Activated CD4-positive, alpha-beta T cell treated with anti-CD3 and anti-CD28 coated beads, Interleukin-2, amount 10 ng/mL, durations not matched to agents 24 days and 14 days (primary cell): ENCODE measurements around the gene TENM3. TPM values are rescaled to one million over a fixed set of nuclear protein-coding genes. Genes with fewer than 3 reads are reported as not detected.

Experiments
- DNase-seq: peaks from one replicate; pipeline ENCODE4 v3.0.0; 2022
- H3K27ac Mint-ChIP-seq: one replicate; pipeline ENCODE4 v1.8.0; 2022; ENCODE audit warnings: mild to moderate bottlenecking, mixed read lengths
- H3K27me3 Mint-ChIP-seq: one replicate; pipeline ENCODE4 v1.8.0; 2022; ENCODE audit warnings: mixed read lengths
- H3K36me3 Mint-ChIP-seq: one replicate; pipeline ENCODE4 v1.8.0; 2022; ENCODE audit warnings: low read depth, mild to moderate bottlenecking, mixed read lengths
- H3K4me1 Mint-ChIP-seq: one replicate; pipeline ENCODE4 v1.8.0; 2021; ENCODE audit warnings: mixed read lengths
- H3K4me3 Mint-ChIP-seq: one replicate; pipeline ENCODE4 v1.8.0; 2022; ENCODE audit warnings: mild to moderate bottlenecking, moderate library complexity, mixed read lengths
- H3K9me3 Mint-ChIP-seq: one replicate; pipeline ENCODE4 v1.8.0; 2021; ENCODE audit warnings: mixed read lengths
- intact Hi-C: fragments of 100-400 bp; cut with micrococcal nuclease; formaldehyde crosslinking; loops from one replicate; pipeline ENCODE4 v1.15.1; 2023
- total RNA-seq: library from RNA; stranded (reverse); gene quantifications from 2 replicates; pipeline ENCODE4 v1.2.3, GENCODE V29; 2022

The TENM3 gene
- total RNA-seq, 1 donor from 2014 or later: not detected

DNA sequence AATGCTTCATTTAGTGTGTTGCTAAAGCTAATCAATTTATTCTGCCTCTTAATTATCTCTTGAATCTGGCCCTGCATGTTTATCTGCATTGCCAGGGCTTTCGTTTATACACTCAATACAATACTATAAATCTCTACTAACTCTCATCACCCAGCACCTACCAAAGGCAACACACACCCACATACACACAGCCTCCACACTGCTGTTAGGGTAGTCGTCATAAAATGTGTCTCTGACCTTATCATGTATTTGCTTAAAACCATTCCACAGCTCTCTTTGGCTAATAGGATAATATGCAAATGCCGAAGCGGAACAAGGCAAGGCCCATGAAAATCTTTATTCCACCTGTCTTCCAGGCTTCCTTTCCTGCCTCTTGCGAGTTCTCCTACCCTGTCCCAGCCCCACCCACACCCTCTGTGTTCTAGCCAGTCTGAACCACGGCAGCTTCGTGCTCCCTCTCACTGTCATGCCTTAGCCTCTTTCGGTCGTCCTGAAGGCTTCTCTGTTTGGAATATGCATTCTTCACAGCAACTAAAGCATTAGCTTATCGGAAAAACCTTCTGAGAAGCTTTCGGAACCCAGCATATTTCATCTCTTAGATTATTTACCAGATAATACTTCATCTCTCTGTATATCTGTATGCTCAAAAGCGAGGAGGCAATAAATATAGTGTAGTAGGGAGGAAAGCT is 333.5 kb downstream of the TENM3 start:
- intact Hi-C loops: no loop called here
- no peak overlapping the region for H3K4me3 Mint-ChIP-seq
- H3K27ac Mint-ChIP-seq: no peak overlapping the region
- no peak for DNase-seq
- H3K27me3 Mint-ChIP-seq: peaks cover 8% of the 10 kb centered on the region
- no peaks in the 10 kb centered on the region for H3K9me3 Mint-ChIP-seq
- H3K36me3 Mint-ChIP-seq: no peaks in the 10 kb centered on the region
- H3K4me1 Mint-ChIP-seq: no peaks in the 10 kb centered on the region

DNA sequence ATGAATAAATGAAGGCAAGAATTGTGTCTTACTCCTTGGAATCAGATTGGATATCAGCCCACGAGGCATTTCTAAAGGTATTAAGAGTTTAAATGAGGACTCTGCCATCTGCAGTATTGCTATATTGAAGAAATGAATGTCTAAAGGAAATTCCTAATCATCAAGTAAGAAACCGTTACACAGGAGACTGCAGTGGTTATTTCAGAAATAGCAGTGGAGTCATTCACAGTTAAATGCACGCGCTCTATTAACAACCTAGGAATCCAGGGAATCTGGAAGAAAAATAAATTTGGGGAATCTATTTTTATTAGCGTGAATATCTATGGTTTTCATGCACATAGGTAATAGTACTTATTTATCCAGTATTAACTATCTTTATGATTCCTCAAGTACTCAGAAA is 334.2 kb downstream of the TENM3 start:
- Mint-ChIP-seq H3K4me1 (no peaks in the 10 kb centered on the region), H3K36me3 (no peaks in the 10 kb centered on the region), H3K27me3 (peaks cover 8% of the 10 kb centered on the region), H3K4me3 (no peak overlapping the region), H3K9me3 (no peaks in the 10 kb centered on the region), H3K27ac (no peak overlapping the region)
- no peak for DNase-seq
- intact Hi-C loops: no loop called here

DNA sequence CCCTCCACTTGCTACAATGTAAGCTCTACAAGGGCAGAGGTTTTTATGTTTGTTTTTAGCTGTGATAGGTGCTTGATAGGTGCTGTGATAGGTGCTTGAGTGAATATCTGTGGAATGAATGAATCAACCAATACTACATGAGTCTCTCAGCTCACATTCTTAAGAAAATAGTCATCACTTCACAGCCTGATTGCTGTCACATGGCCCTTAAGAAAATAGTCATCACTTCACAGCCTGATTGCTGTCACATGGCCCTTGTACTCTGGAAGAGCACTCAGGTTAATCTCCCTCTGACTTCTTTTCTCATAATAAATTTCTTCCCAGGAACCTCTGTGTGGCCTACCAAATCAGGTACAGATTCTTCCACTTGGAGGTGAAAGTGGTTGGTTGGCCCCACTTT is 335.2 kb downstream of the TENM3 start:
- Mint-ChIP-seq H3K9me3 (no peaks in the 10 kb centered on the region), H3K36me3 (no peaks in the 10 kb centered on the region), H3K4me1 (no peaks in the 10 kb centered on the region), H3K27me3 (peaks cover 4% of the 10 kb centered on the region), H3K4me3 (no peak overlapping the region), H3K27ac (no peak overlapping the region)
- intact Hi-C loops: no loop called here
- no peak for DNase-seq

DNA sequence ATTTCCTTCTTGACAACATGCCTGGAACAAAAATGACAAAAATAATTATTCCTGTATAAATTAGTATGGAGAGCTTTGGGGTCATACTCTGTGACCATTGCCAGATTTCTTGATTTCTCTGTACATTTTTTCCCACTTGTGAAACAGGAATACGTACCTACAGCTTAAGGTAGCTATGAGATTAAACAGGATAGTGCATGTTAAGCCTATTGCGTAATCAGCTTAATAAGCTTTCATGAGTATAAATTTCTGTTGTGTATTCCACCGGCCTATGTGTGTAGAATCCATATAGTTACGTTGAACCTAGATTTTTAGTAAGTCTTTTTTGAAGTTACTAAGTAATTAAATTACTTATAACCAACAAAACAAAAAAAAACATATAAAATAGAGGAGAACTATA is 339.0 kb downstream of the TENM3 start:
- no peaks in the 10 kb centered on the region for H3K4me1 Mint-ChIP-seq
- no peaks in the 10 kb centered on the region for H3K27me3 Mint-ChIP-seq
- DNase-seq: no peak
- intact Hi-C loops: no loop called here
- no peaks in the 10 kb centered on the region for H3K9me3 Mint-ChIP-seq
- H3K27ac Mint-ChIP-seq: no peak overlapping the region
- no peak overlapping the region for H3K4me3 Mint-ChIP-seq
- no peaks in the 10 kb centered on the region for H3K36me3 Mint-ChIP-seq

DNA sequence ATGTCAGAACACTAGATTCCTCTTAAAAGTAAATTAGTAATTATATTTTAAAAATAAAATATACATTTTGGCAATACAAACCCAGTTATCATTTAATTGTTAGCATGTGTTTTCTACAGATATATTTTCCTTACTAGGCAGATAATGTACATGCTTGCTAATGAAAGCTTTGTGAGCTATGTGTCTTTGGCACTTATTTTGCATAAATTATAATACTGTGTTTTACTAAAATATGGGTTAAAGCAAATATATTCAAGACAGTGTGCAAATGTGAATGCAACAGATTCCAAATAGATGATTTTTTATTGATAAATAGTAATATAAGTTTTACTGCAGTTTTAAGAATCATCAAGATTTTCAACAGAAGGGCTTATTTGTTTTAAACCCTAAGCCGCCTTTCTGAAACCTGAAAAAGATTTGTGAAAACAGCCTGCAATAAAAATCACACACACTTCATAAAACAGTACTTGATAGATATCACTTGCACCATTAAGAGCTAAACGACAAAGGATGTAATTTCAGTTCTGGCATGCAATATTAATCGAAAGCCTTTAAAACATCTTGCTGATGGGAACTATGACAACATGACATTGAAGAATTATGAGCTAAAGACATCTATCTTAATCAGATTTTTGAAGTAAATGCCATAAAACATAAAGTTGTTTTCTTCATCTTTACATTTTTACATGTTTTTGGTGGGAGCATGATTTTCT is 340.7 kb downstream of the TENM3 start:
- no peaks in the 10 kb centered on the region for H3K36me3 Mint-ChIP-seq
- intact Hi-C loops: no loop called here
- H3K9me3 Mint-ChIP-seq: no peaks in the 10 kb centered on the region
- no peaks in the 10 kb centered on the region for H3K27me3 Mint-ChIP-seq
- H3K4me1 Mint-ChIP-seq: no peaks in the 10 kb centered on the region
- H3K4me3 Mint-ChIP-seq: no peak overlapping the region
- no peak overlapping the region for H3K27ac Mint-ChIP-seq
- DNase-seq: no peak

DNA sequence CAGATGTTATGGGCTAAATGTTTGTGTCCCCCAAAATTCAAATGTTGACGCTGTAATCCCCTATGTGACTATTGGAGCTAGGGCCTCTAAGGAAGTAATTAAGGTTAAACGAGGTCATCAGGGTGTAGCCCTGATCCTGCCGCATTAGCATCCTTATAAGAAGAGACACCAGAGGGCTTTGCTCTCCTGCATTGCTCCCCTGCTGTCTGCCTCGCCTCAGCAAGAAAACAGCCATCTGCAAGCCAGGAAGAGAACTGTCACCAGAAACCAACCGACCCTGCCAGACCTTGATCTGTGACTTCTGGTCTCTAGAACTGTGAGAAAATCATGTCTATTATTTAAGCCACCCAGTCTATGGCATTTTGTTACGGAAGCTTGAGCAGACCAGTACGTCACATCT is 342.1 kb downstream of the TENM3 start:
- no peaks in the 10 kb centered on the region for H3K9me3 Mint-ChIP-seq

DNA sequence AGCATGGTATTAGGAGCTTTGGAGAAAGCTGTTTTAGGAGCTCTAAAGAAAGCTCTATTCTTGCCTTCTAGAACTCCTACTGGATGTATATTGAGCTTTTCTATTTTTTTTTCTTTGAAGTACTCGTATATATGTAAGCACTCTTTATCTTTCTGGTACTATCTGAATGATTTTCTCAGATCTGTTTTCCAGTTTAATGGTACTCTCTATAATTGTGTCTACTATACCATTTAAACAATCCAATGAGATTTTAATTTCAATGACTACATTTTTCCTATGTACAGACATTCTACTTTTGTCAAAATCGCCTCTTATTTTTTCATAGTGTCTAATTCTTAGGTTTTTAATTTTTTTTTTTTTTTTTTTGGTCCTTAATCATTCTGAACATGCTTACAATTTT is 345.9 kb downstream of the TENM3 start:
- DNase-seq: no peak
- intact Hi-C loops: no loop called here
- no peaks in the 10 kb centered on the region for H3K4me1 Mint-ChIP-seq
- H3K27ac Mint-ChIP-seq: no peak overlapping the region
- H3K9me3 Mint-ChIP-seq: no peaks in the 10 kb centered on the region
- no peaks in the 10 kb centered on the region for H3K27me3 Mint-ChIP-seq
- no peaks in the 10 kb centered on the region for H3K36me3 Mint-ChIP-seq
- H3K4me3 Mint-ChIP-seq: no peak overlapping the region

More for the DNA sequence above, 342.1 kb downstream of the TENM3 start:
- Mint-ChIP-seq H3K4me3 (no peak overlapping the region), H3K27me3 (no peaks in the 10 kb centered on the region), H3K4me1 (no peaks in the 10 kb centered on the region), H3K36me3 (no peaks in the 10 kb centered on the region), H3K27ac (no peak overlapping the region)
- DNase-seq: no peak
- intact Hi-C loops: no loop called here

DNA sequence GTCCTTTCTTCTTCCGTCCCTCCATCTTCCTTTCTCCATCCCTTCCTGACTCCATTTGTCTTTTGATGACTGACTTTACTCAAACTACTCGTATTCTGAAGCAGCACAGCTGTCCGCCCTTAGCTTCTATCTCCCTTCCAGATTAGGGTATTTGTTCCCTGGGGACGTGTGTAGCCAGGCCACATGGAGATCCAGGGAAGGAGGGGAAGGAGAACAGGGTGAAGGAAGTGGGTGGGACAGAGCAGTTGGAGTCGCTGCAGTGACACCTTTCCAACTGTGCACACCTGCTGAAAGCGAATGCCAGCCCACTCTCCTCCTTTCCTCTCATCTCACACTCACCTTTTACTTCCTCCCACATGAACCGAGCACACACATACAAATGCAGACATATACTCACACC is 350.2 kb downstream of the TENM3 start:
- no peak overlapping the region for H3K27ac Mint-ChIP-seq

DNA sequence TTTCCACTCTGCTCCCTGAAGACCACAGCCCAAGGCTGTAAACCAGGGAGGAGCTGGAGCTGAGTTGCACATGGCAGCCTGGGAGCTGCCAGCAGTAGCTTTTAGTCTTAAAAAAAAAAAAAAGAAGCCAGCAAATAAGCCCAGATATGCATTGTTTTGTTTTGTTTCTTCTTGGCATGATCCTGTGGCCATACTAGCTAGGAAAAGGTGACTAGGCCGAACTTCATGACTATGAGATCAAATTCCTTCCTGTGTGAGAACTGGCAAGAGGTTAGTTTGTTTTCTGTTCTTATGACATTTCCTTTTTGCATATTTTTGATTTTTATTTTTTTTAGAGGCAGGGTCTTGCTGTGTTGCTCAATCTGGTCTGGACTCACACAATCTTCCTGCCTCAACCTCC is 350.7 kb downstream of the TENM3 start:
- Mint-ChIP-seq H3K27me3 (no peaks in the 10 kb centered on the region), H3K4me3 (no peak overlapping the region), H3K36me3 (no peaks in the 10 kb centered on the region), H3K27ac (no peak overlapping the region), H3K9me3 (no peaks in the 10 kb centered on the region), H3K4me1 (no peaks in the 10 kb centered on the region)
- intact Hi-C loops: no loop called here
- DNase-seq: no peak

More for the DNA sequence above, 350.2 kb downstream of the TENM3 start:
- Mint-ChIP-seq H3K27me3 (no peaks in the 10 kb centered on the region), H3K4me1 (no peaks in the 10 kb centered on the region), H3K4me3 (no peak overlapping the region), H3K36me3 (no peaks in the 10 kb centered on the region), H3K9me3 (no peaks in the 10 kb centered on the region)
- no peak for DNase-seq
- intact Hi-C loops: no loop called here

DNA sequence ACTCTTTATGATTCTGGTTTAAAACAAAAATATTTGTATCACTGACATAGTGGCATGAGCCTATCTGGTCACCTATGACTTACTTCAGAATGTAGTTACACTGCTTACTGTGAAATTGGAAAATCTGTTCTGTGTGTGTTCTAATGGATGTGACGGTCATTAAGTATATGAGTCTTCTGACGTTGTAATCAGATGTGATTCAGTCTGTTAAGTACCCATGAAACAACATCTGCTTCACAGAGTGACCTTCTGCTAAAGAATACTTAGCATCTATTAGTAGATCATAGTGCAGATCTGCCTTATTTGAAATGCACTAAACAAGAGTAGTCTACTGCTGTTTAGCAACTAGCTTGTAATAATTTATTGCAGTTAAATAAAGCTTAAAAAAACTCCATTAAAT is 356.9 kb downstream of the TENM3 start:
- Mint-ChIP-seq H3K27me3 (no peaks in the 10 kb centered on the region), H3K9me3 (no peaks in the 10 kb centered on the region), H3K4me3 (no peak overlapping the region), H3K27ac (no peak overlapping the region), H3K4me1 (no peaks in the 10 kb centered on the region), H3K36me3 (no peaks in the 10 kb centered on the region)
- intact Hi-C loops: no loop called here
- no peak for DNase-seq

DNA sequence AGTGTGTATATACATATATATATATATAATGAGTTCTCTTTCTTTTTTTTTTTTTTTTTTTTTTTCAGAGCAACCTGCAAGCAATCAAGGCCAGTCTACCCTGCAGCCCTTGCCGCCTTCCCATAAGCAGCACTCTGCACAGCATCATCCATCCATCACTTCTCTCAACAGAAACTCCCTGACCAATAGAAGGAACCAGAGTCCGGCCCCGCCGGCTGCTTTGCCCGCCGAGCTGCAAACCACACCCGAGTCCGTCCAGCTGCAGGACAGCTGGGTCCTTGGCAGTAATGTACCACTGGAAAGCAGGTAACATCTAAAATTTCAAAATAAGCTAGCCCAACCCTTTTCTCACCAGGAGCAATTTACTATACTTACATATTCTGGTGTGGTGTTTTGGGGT is 357.7 kb downstream of the TENM3 start:
- no peak for DNase-seq
- intact Hi-C loops: no loop called here
- Mint-ChIP-seq H3K4me3 (no peak overlapping the region), H3K9me3 (no peaks in the 10 kb centered on the region), H3K27me3 (no peaks in the 10 kb centered on the region), H3K36me3 (no peaks in the 10 kb centered on the region), H3K27ac (no peak overlapping the region), H3K4me1 (no peaks in the 10 kb centered on the region)

DNA sequence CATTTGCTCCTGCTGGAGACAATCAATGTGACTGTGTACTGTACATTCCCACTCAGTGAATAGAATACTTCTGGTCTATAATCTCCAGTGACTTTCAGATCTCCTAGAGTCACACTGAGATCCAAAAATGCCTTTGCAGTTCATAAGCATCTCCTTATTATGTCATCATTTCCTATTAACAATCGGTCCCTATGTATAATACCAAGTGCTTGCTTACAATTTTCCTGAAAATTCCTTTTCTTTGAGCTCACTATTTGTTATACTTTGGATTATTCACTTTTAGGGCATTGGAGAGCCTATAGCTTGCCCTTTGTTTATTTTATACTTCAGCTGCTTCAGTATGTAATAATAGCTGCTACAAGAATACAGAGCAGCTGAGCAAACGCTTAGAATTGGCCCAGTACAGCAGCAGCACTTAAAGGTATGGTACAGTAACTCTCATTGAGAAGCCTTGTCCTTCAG is 361.0 kb downstream of the TENM3 start:
- Mint-ChIP-seq H3K27ac (no peak overlapping the region), H3K36me3 (no peaks in the 10 kb centered on the region), H3K4me1 (no peaks in the 10 kb centered on the region), H3K4me3 (no peak overlapping the region), H3K9me3 (no peaks in the 10 kb centered on the region), H3K27me3 (no peaks in the 10 kb centered on the region)
- DNase-seq: no peak
- intact Hi-C loops: no loop called here

DNA sequence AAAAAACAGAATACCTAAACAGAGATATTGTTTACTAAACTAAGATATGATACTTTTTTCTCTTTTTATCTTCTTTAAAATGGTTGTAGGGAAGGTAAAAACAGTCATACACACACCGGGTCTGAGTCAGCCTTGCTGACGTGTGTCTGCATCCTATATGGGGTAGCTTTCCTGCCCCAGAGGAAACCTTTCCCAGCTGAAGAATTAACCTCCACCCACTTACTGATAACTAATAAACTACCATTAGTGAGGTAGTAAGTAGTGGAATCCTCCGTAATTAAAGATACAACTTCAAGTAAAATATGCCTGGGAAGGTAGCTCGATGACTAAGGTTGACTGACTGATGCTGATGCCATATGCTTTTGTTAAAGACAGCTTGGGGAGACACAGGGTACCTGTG is 361.8 kb downstream of the TENM3 start:
- no peaks in the 10 kb centered on the region for H3K9me3 Mint-ChIP-seq
- H3K27ac Mint-ChIP-seq: no peak overlapping the region
- no peak for DNase-seq
- intact Hi-C loops: no loop called here
- no peaks in the 10 kb centered on the region for H3K4me1 Mint-ChIP-seq
- no peak overlapping the region for H3K4me3 Mint-ChIP-seq
- no peaks in the 10 kb centered on the region for H3K36me3 Mint-ChIP-seq
- no peaks in the 10 kb centered on the region for H3K27me3 Mint-ChIP-seq

DNA sequence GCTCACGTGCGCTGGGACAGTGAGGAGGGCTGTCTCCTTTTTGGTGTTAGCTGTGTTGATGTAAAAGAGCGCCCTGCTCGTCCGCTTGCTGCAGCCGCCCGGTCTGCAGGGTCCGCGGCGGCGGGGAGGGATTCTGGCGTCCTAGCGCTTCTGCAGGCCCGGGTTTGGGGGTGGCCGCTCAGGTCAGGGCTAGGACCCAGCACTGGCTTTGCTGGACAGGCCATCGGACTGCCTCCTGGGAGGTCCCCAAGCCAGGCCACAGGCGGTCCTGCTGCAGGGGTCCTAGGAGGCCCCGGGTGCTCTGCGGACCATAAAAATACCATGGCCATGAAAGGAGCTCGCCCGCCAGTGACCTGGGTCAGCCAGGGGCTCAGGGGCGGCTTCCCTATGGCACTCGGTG is 365.3 kb downstream of the TENM3 start:
- no peak overlapping the region for H3K4me3 Mint-ChIP-seq
- no peaks in the 10 kb centered on the region for H3K9me3 Mint-ChIP-seq
- H3K4me1 Mint-ChIP-seq: no peaks in the 10 kb centered on the region
- intact Hi-C loops: no loop called here
- DNase-seq: no peak
- no peaks in the 10 kb centered on the region for H3K27me3 Mint-ChIP-seq
- H3K36me3 Mint-ChIP-seq: no peaks in the 10 kb centered on the region
- no peak overlapping the region for H3K27ac Mint-ChIP-seq

DNA sequence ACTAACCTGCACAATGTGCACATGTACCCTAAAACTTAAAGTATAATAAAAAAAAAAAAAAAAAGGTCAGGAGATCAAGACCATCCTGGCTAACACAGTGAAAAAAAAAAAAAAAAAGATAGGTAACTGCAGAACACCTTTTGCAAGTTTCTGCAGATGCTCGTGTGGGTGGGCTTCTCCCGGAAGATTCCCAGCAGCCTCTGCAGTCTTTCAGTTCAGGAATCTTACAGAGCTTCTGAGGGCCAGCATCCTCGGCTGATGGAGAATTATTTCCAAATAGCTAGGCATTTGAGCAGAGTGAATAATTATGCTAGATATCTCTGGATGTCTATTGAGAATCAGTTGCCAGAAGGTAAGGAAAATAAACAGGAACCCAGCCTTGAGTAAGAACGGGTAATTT is 373.3 kb downstream of the TENM3 start:
- intact Hi-C loops: no loop called here
- Mint-ChIP-seq H3K4me3 (no peak overlapping the region), H3K27ac (no peak overlapping the region), H3K9me3 (no peaks in the 10 kb centered on the region), H3K36me3 (no peaks in the 10 kb centered on the region), H3K27me3 (no peaks in the 10 kb centered on the region), H3K4me1 (no peaks in the 10 kb centered on the region)
- no peak for DNase-seq
